DMS79 (cell line): ENCODE measurements around the gene TST.
"Not testable (repeated sequence)": the region's sequence is repeated elsewhere in the genome, so short reads cannot be mapped to it uniquely, and the experiment has no call there.

Source experiments
- DNase-seq: peaks from one replicate; lab custom pipeline; 2025; lab: John Stamatoyannopoulos, UW

The TST gene

DNA sequence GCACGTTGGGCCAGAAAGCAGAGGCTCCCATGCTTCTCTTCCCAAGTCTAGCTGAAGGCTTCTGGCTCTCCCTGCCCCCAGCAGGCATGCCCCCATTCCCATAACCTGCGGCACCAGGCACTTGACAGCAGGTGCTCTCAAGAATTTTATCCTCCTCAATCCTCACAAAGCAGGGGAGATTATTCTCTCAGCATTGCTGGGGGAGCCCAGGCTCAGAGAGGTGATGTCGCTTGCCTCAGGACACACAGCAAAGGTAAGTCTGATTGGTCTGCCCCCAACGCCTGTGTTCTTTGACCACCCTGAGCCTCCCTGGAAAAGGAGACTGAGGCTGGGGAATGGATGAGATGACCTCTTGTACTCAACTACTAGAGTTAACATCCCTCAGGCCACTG lies 4.8 kb downstream of the TST start:
- no peak for DNase-seq

DNA sequence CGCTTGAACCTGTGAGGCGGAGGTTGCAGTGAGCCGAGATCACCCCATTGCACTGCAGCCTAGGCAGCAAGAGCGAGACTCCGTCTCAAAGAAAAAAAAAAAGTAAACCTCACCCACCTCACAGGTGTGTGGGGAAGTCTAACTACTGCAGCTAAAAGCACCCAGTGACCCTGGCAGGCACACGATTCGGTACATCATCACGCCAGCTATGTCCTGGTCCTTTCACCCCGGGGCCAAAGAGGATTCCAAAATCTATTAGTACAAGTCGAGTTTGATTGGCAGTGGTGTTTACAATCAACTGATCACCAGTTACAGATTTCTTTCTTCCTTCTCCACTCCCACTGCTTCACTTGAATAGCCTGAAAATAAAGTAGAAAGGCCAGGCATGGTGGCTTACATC lies 6.3 kb downstream of the TST start:
- DNase-seq, result no peak

DNA sequence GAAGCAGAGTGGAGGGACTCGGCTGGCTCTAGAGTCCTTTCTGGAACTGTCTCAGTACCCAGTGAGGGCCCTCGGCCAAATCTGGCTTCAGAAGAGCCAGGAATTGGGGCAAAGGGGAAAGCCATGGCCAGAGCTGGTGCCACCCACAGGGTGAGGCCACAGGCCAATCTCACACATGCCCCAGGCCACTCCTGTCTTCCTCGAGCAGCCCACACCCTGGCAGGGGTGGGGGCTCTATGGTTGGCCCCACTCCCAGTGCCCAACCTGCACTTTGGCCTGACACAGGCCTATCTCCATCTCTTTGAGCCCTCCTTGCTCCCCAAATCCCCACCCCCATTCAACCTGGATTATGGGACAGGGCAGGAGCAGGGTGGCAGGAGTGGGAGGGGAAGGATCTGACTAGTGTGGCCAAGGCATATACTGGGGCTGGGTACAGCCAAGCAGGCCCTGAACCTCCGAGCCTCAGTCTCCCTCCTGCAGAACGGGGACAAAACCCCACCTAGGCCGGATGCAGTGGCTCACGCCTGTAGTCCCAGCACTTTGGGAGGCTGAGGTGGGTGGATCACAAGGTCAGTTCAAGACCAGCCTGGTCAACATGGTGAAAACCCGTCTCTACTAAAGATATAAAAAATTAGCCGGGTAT lies 6.9 kb downstream of the TST start:
- no peak for DNase-seq

DNA sequence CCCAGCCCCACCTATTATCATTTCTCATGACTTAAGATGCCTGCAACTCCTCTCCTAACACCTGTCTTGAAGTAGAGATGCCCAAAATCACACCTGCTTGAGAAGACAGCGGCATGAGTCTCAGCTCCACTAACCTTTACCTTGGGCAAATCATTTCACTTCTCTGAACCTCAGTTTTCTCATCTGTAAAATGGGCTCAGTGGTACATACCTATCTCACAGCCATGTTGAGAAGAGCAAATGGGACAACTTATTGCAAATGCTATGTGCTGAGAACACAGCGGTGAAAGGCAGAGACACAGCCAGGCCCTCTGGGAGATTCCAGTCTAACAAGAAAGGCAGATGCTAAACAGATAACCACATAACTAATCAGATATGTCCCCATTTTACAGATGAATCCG lies 7.8 kb downstream of the TST start:
- no peak for DNase-seq

GRCh38 chr22:37010976-37011375 lies 8.3 kb downstream of the TST start:
- DNase-seq, result no peak

DNA sequence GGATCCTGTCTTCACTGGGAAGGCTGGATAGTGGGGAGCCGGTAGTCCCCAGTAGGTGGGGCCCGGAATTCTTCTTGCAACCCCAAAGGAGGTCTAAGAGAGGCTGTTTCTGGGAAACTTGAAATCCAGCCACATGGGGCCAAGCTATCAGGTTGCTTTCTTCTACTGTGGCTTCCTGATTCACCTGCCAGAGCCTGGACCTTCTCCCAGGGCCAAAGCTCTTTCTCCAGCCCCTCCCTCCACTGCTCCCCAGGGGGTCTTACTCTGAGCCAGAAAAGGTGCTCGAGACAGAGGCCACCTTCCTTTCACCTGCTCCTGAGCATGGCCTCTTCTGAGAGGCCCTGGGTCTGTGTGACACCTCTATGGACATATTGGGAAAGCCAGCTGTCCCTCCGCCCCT lies 9.1 kb downstream of the TST start:
- no peak for DNase-seq

GRCh38 chr22:37009490-37009889 lies 9.8 kb downstream of the TST start:
- no peak for DNase-seq

DNA sequence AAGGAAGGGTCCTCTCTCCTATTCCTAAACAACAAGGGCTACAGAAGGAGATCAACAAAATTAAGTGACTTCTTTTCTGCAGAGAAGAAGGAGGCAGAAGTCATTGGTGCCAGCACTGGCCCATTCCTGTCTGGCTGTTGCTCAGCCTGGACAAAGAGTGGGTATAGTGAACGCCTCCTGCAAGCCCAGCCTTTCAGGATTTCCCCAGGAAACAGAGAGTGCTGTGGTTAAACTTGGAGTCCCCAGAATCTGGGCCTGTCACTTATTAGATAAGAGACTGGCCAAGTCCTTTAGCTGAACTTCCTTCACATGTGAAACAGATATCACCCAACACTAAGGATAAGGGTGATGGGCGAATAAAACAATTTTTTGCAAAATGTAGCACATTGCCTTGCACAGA lies 10.9 kb downstream of the TST start:
- DNase-seq, result no peak

- DNase-seq, result no peak
These were observed 11.6 kb downstream of the TST start for GRCh38 chr22:37007651-37008050.

GRCh38 chr22:37002633-37003032 lies 16.6 kb downstream of the TST start:
- no peak for DNase-seq

DNA sequence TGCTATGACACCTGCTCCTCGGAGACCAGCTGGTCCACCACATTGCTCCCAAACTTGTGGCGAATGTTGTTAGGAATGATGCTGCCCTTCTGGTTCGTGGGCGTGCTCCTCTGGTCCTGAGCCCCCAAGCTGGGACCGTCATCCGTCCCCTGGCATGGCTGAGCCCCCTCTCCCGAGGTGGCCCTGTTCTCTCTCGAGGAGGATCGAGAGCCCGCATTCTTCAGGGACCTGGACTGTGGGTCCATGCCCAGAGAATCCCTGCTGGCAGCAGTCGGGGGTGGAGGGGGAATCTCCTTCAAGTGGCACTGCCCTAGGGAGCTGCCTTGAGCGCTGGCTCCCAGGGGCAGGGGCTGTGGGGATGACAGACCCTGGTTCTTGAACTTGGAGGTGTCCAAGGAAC lies 17.4 kb downstream of the TST start:
- DNase-seq, result no peak

DNA sequence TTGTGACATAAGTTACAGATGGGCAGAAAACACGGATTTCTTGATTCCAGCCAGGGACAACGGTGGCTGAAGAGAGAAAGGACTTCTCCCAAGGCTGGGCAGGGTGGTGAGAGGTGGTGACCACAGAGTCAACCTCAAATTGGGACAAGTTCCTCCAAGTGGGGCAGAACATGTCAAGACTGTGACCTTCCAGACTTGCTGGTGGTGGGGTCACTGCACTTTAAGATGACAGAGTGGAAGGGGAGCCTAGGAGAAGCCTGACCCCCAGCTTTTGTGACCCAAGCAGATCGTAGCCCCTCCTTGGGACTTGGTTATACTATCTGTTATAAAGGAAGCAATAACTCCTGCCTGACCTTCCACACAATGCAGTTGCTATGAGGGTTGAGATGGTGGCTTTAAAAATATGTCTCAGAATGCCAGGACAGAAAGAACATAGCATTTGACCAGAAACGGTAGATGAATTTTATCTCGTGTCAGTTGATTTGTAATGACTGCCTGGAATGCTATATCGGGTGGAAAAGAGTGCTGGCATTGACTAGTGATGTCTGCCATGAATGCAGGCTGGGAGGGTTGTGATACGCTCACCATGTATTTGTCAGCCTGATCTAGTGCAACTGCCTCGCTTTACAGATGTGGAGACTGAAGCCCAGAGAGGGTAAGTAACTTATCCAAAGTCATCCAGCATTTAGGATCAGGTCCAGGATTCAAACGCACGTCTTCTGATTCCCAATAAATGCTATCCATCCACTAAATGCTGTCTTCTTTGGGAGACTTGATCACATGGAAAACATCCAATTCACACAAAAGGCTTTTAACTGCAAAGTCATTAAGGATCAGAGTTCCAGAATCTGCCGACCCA lies 18.3 kb downstream of the TST start:
- no peak for DNase-seq

DNA sequence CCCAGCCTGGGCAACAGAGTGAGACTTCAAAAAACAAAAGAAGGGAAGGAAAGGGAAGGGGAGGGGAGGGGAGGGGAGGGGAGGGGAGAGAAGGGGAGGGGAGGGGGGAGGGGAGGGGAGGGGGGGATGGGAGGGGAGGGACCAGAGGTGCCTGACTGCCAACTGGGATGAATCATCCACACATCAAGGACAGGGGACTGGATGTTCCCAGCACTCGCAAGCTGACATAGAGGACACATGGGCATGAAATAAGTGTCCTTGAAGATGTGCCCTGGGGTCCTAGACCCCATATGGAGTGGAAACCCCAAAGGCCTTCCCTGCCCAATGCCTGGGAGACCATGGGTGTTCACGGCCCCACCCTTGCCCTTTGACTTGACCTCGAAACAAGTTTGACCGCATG lies 19.8 kb downstream of the TST start:
- no peak for DNase-seq

GRCh38 chr22:36998620-36999351 lies 20.5 kb downstream of the TST start:
- no peak for DNase-seq

GRCh38 chr22:36997746-36998145 lies 21.5 kb downstream of the TST start:
- DNase-seq, result no peak

- DNase-seq, result no peak
These were observed 28.0 kb downstream of the TST start for GRCh38 chr22:36991206-36991605.

DNA sequence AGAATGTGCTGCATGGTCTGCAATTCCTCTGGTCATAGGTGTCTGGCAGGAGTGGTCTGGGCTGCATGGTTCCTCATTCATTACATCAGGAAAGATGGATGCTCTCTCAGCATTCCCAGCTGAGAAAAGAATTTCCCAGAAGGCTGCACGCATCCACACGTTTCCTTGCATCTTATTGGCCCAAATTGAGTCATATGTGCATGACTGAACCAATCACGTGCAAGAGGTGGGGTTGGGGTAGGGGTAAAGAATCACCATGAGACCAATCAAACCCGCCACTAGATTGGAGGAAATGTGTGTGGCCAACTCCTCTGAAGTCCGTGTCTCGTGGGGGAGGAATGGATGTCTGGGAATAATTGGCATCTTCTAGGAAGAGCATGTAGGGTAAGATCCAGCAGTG lies 28.8 kb downstream of the TST start:
- DNase-seq, result no peak

- DNase-seq, result not testable (repeated sequence)
These were observed 30.2 kb downstream of the TST start for GRCh38 chr22:36989012-36989411.

DNA sequence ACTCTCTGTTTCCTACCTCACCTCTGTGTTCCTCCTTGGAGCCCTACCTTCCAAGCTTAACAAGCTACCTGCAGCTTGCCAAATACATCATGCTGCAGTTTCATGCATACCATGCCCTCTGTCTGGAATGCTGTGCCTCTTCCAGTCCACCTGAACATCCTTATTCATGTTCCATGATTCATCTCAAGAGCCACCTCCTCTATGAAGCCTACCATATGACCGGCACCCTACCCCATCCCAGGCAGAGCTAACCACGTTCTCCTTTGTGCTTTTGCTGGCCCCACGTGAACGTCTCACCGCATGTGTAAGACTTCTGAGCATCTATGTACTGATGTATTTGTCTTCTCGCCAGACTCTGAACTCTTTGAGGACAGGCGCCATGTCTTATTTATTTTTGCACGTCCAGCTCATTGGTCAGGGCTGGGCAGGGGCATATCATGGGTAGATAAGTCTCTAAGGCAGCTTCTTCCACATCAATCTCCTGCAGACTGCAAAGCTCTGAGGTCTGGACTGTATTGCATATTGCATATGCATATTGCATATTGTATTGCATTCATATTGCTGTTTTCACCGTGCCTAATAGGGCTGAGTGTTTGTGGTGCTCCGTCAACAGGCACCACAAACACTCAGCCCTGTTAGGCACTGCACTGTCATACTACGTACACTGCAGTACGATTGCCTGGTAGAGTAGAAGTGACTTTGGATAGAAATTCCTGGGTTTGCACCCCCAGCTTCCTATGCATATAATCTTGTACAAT lies 31.0 kb downstream of the TST start:
- no peak for DNase-seq

DNA sequence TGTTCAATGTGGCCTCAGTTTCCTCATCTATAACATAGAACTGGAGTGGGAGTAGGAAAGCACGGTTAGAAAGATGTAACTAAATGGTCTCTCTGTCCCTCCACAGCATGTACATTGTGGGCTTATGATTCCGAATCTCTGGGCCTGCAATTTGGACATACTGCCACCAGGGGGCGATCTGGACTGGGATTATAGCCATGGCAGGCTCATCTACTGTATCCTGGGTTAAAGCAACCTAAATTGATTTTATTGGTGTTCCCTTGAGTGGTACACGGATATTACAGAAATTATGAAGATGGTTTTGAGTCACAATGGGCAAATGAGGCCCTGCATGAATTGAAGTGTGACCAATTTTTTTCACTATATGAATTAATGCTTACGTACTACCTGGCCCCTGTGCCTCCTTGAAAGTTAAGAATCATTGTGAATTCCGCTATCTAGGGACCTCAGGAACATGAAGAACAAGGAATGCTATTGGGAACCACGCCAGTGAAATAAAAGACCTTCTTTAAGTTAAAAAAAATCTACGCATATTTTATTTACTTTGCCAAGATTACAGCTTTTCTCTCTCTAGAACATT lies 32.9 kb downstream of the TST start:
- no peak for DNase-seq

DNA sequence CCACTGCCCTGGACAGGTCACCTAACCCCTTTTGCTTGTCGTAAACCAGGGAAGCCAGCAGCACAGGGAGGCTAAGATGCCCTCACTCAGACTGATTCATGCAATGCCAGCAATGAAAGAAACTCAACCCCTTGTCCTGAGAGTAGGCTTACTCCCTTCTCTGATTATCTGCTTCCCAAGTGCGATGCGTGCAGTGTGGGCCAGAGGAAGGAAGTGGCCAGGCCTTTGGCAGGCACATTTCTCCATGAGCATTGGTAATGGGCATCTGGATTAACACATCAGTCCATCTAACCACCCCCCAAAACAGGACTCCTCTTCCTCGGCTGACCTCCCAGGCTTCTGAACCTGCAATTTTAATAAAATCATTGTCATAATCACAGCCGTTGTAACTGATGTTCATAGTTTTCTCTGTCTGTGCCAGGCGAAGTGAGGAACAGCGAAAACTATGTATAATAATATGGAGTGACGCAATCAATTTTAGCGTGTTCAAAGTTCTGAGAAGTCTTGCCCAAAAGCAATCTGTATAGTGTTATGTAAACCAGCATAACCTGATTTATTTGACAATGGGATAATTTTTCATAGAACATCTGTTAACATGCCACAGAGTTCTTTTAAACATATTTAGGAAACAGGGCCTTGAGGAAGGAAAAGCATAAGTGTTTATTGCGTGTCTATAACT lies 33.9 kb downstream of the TST start:
- no peak for DNase-seq
